ENCODE results near the gene LDLRAD1.
"Not testable (repeated sequence)": the region's sequence is repeated elsewhere in the genome, so short reads cannot be mapped to it uniquely, and the experiment has no call there.

DNA sequence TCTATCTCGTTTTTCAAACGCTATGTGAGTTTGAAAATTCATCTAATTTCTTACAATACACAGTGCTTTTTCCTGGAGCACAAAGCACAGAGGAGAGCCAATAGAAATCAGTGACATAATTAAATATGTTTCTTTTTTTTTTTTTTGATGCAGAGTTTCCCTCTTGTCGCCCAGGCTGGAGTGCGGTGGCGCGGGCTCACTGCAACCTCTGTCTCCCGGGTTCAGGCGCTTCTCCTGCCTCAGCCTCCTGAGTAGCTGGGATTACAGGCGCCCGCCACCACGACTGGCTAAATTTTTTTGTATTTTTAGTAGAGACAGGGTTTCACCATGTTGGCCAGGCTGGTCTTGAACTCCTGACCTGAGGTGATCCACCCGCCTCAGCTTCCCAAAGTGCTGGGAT, 32.4 kb upstream of the LDLRAD1 start:
- not testable (repeated sequence) for TF ChIP-seq CTCF (conservative IDR thresholded peaks at IDR 0.05); EZH2 (IDR thresholded peaks at IDR 0.05; ENCODE audit: low read depth)
